K562 (cell line): ENCODE measurements around the gene SSH3. TPM values are rescaled to one million over a fixed set of nuclear protein-coding genes. Genes with fewer than 3 reads are reported as not detected.
A peak's percentile ranks its signal among the peaks of the same experiment; 100 is the strongest.

Experiments used
- CBX2 ChIP-seq: fragments of 200-600 bp; sonication (generic); IDR thresholded peaks from one replicate; pipeline ENCODE4 v1.6.1; 2012; ENCODE audit warnings: mild to moderate bottlenecking, low read length, inconsistent platforms; ENCODE audit not compliant: insufficient read depth, poor library complexity, severe bottlenecking
- CREB3L1 ChIP-seq: fragments of 450-650 bp; IDR thresholded peaks from 2 replicates; pipeline ENCODE4 v1.6.1; 2014; ENCODE audit warnings: low read depth, mild to moderate bottlenecking, moderate library complexity, borderline replicate concordance
- CTCF ChIP-seq, 3 experiments: IDR thresholded peaks in 2 of 3; conservative IDR thresholded peaks in 1 of 3; 2 replicates each; pipeline ENCODE4 v1.5.1; 2011 to 2012; ENCODE audit warnings: low read length in 3 of 3, mild to moderate bottlenecking in 3 of 3, control low read depth in 2 of 3, improper control_type of control experiment in 1 of 3, inconsistent platforms in 1 of 3, low read depth in 1 of 3, mixed read lengths in 1 of 3, moderate library complexity in 1 of 3; ENCODE audit not compliant: insufficient read depth in 2 of 3
- E2F4 ChIP-seq: sonication (generic); formaldehyde crosslinking; IDR thresholded peaks from 2 replicates; pipeline ENCODE4 v1.8.0; 2022; ENCODE audit warnings: mild to moderate bottlenecking, low read depth, missing genetic modification reagents
- E2F5 ChIP-seq: sonication (generic); formaldehyde crosslinking; IDR thresholded peaks from 2 replicates; pipeline ENCODE4 v1.8.0; 2022; ENCODE audit warnings: mild to moderate bottlenecking, missing genetic modification reagents
- HEY1 ChIP-seq: fragments of 250-450 bp; sonication (Bioruptor Pico); IDR thresholded peaks from 2 replicates; pipeline ENCODE4 v1.5.0; 2020; ENCODE audit warnings: mild to moderate bottlenecking, moderate library complexity, borderline replicate concordance
- MEF2D ChIP-seq: conservative IDR thresholded peaks from 2 replicates; pipeline ENCODE4 v1.6.1; 2016; ENCODE audit warnings: low read depth, missing genetic modification characterization, missing compliant biosample characterization
- NR2C1 ChIP-seq, 2 experiments: fragments of 450-650 bp; IDR thresholded peaks; 2 replicates each; pipeline ENCODE4 v1.6.1; 2017; ENCODE audit warnings: mild to moderate bottlenecking in 2 of 2, antibody characterized with exemption in 1 of 2, inconsistent platforms in 1 of 2, missing compliant biosample characterization in 1 of 2, missing genetic modification characterization in 1 of 2
- NUFIP1 ChIP-seq: fragments of 450-650 bp; IDR thresholded peaks from 2 replicates; pipeline ENCODE4 v1.6.1; 2018; ENCODE audit not compliant: partially characterized antibody
- RFX7 ChIP-seq: fragments of 250-450 bp; sonication (Bioruptor Pico); IDR thresholded peaks from 2 replicates; pipeline ENCODE4 v1.5.1; 2021; ENCODE audit warnings: mild to moderate bottlenecking
- SMAD4 ChIP-seq: fragments of 250-450 bp; sonication (Bioruptor Pico); conservative IDR thresholded peaks from 2 replicates; pipeline ENCODE4 v1.8.0; 2021; ENCODE audit warnings: inconsistent platforms, mild to moderate bottlenecking, moderate library complexity
- SMC3 ChIP-seq: conservative IDR thresholded peaks from 2 replicates; pipeline ENCODE4 v1.6.1; 2011; ENCODE audit warnings: low read depth, low read length, improper control_type of control experiment; ENCODE audit not compliant: insufficient read depth
- TEAD1 ChIP-seq, 2 experiments: fragments of 450-650 bp in 1 of 2; sonication (generic) in 1 of 2; formaldehyde crosslinking; IDR thresholded peaks; 2 replicates each; pipeline versions ENCODE4 v1.4.0 to v1.8.0; 2020 to 2022; ENCODE audit warnings: mild to moderate bottlenecking in 2 of 2, missing genetic modification reagents in 1 of 2
- THRA ChIP-seq: fragments of 450-650 bp; IDR thresholded peaks from 2 replicates; pipeline ENCODE4 v1.6.1; 2017; ENCODE audit warnings: mild to moderate bottlenecking, moderate library complexity
- ZBTB17 ChIP-seq: fragments of 450-650 bp; formaldehyde crosslinking; IDR thresholded peaks from 2 replicates; pipeline ENCODE4 v1.4.0; 2020; ENCODE audit warnings: mild to moderate bottlenecking
- ZKSCAN1 ChIP-seq: fragments of 150-350 bp; IDR thresholded peaks from 2 replicates; pipeline ENCODE4 v1.6.1; 2016; ENCODE audit warnings: low read depth, low read length
- ZKSCAN3 ChIP-seq: fragments of 250-450 bp; sonication (Bioruptor Pico); IDR thresholded peaks from 2 replicates; pipeline ENCODE4 v1.4.0; 2020
- ZNF140 ChIP-seq: fragments of 250-450 bp; sonication (Bioruptor Pico); IDR thresholded peaks from 2 replicates; pipeline ENCODE4 v1.8.0; 2021; ENCODE audit warnings: moderate library complexity, mild to moderate bottlenecking, inconsistent platforms
- ZNF197 ChIP-seq: fragments of 200-800 bp; sonication (Bioruptor generic); IDR thresholded peaks from 2 replicates; pipeline ENCODE4 v1.6.1; 2016; ENCODE audit warnings: low read depth, missing genetic modification characterization, missing compliant biosample characterization
- ZNF586 ChIP-seq: fragments of 450-650 bp; formaldehyde crosslinking; conservative IDR thresholded peaks from 2 replicates; pipeline ENCODE4 v1.4.0; 2020; ENCODE audit warnings: mild to moderate bottlenecking, moderate library complexity
- polyA plus RNA-seq, 8 experiments: library from polyadenylated mRNA; depleted of rRNA in 4 of 8; stranded (reverse) in 5 of 8; unstranded in 3 of 8; fragments of >200 nt; fragmentation: Nextera tagmentation in 2 of 8; fragmentation: Illumina TruSeq in 1 of 8; extraction: Ambion mirVana in 2 of 8; extraction: Trizol in 1 of 8; gene quantifications; 2 replicates each; pipeline versions ENCODE4 v1.2.1 to v1.2.3, GENCODE V29; 2011 to 2014; ENCODE audit warnings: inconsistent platforms in 1 of 8, missing spikeins in 1 of 8
- total RNA-seq, 7 experiments: library from RNA; depleted of rRNA in 6 of 7; stranded (reverse); fragments of >200 nt in 6 of 7; fragmentation: Illumina TruSeq in 2 of 7; extraction: Trizol in 2 of 7; gene quantifications; 2 replicates each; pipeline versions ENCODE4 v1.2.1 to v1.2.3, GENCODE V29; 2011 to 2021; ENCODE audit warnings: low replicate concordance in 1 of 7

The SSH3 gene
- total and polyA plus RNA-seq, 9 of the 15 experiments (the other 6 are each of a cell fraction or from before 2014, with no cell fraction given) = 0.07 to 1.0 (median 0.24) TPM; not detected in 3

- TF ChIP-seq TEAD1 (CRISPR knock-in tag; IDR thresholded peaks at IDR 0.05) (no peak), NR2C1 (IDR thresholded peaks at IDR 0.05) (0 out of 2 replicates have a peak, but pooled peaks have one; percentile 29), NR2C1 (tag; IDR thresholded peaks at IDR 0.05) (no peak; the same call in 1 of the 2 replicates), ZNF586 (CRISPR knock-in tag) (no peak), ZKSCAN3 (CRISPR knock-in tag) (no peak), E2F5 (no peak), SMAD4 (CRISPR knock-in tag) (peak; percentile 38; the same call in 1 of the 2 replicates), SMC3 (peak; percentile 71), HEY1 (CRISPR knock-in tag) (no peak), NUFIP1 (no peak), RFX7 (no peak), ZNF140 (CRISPR knock-in tag) (no peak), ZBTB17 (no peak), E2F4 (CRISPR knock-in tag) (no peak), CTCF (IDR thresholded peaks at IDR 0.05 in 2 of 3, conservative IDR thresholded peaks at IDR 0.05 in 1 of 3; ENCODE audit: insufficient read depth in 2 of 3, low read depth in 1 of 3, low read length in 3 of 3) (peak; percentile 69 to 88 (median 82)), THRA (no peak), CREB3L1 (no peak), CBX2 (no peak), ZNF197 (no peak), MEF2D (tag) (no peak), ZKSCAN1 (no peak)
Measured at GRCh38 chr11:67265633-67266448, 37.5 kb upstream of the SSH3 start (continued).
